ENCODE measurements around the gene ISM1.

Gene ISM1

GRCh38 chr20:13296070-13296469, 75.0 kb downstream of the ISM1 start:
- H3K9ac ChIP-seq (ENCODE audit: low read length) = no peak overlapping the region
- peaks cover 3% of the 10 kb centered on the region; the same call in 1 of the 2 replicates for H3K4me1 ChIP-seq (ENCODE audit: control insufficient read depth, insufficient read depth, low read length)
- H3K36me3 ChIP-seq (ENCODE audit: control insufficient read depth, insufficient read depth, low read length) = no peaks in the 10 kb centered on the region
- H3K27me3 ChIP-seq (ENCODE audit: control insufficient read depth, insufficient read depth, low read length) = no peaks in the 10 kb centered on the region
- H3K4me3 ChIP-seq (ENCODE audit: low read depth, low read length) = no peak overlapping the region
- H3K9me3 ChIP-seq (ENCODE audit: control insufficient read depth, insufficient read depth, low read depth, low read length) = no peaks in the 10 kb centered on the region
- H3K27ac ChIP-seq (ENCODE audit: low read depth, low read length) = no peak overlapping the region

- no peak overlapping the region for H3K27ac ChIP-seq (ENCODE audit: low read depth, low read length)
- H3K27me3 ChIP-seq (ENCODE audit: control insufficient read depth, insufficient read depth, low read length) = no peaks in the 10 kb centered on the region
- H3K4me3 ChIP-seq (ENCODE audit: low read depth, low read length) = no peak overlapping the region
- no peaks in the 10 kb centered on the region for H3K36me3 ChIP-seq (ENCODE audit: control insufficient read depth, insufficient read depth, low read length)
- H3K9me3 ChIP-seq (ENCODE audit: control insufficient read depth, insufficient read depth, low read depth, low read length) = no peaks in the 10 kb centered on the region
- no peak overlapping the region for H3K9ac ChIP-seq (ENCODE audit: low read length)
- H3K4me1 ChIP-seq (ENCODE audit: control insufficient read depth, insufficient read depth, low read length) = peaks cover 3% of the 10 kb centered on the region; the same call in 1 of the 2 replicates
These were observed 76.2 kb downstream of the ISM1 start for GRCh38 chr20:13297147-13297899.

GRCh38 chr20:13298692-13299373, 77.8 kb downstream of the ISM1 start:
- H3K4me3 ChIP-seq (ENCODE audit: low read depth, low read length) = no peak overlapping the region
- no peak overlapping the region for H3K27ac ChIP-seq (ENCODE audit: low read depth, low read length)
- H3K36me3 ChIP-seq (ENCODE audit: control insufficient read depth, insufficient read depth, low read length) = no peaks in the 10 kb centered on the region
- H3K27me3 ChIP-seq (ENCODE audit: control insufficient read depth, insufficient read depth, low read length) = no peaks in the 10 kb centered on the region
- H3K9ac ChIP-seq (ENCODE audit: low read length) = no peak overlapping the region
- H3K4me1 ChIP-seq (ENCODE audit: control insufficient read depth, insufficient read depth, low read length) = peaks cover 3% of the 10 kb centered on the region; the same call in 1 of the 2 replicates
- H3K9me3 ChIP-seq (ENCODE audit: control insufficient read depth, insufficient read depth, low read depth, low read length) = peaks cover 7% of the 10 kb centered on the region; the same call in 1 of the 2 replicates

GRCh38 chr20:13299401-13299800, 78.3 kb downstream of the ISM1 start:
- H3K9me3 ChIP-seq (ENCODE audit: control insufficient read depth, insufficient read depth, low read depth, low read length) = peaks cover 10% of the 10 kb centered on the region; the same call in 1 of the 2 replicates
- no peak overlapping the region for H3K27ac ChIP-seq (ENCODE audit: low read depth, low read length)
- H3K4me1 ChIP-seq (ENCODE audit: control insufficient read depth, insufficient read depth, low read length) = peaks cover 3% of the 10 kb centered on the region; the same call in 1 of the 2 replicates
- no peaks in the 10 kb centered on the region for H3K27me3 ChIP-seq (ENCODE audit: control insufficient read depth, insufficient read depth, low read length)
- no peaks in the 10 kb centered on the region for H3K36me3 ChIP-seq (ENCODE audit: control insufficient read depth, insufficient read depth, low read length)
- no peak overlapping the region for H3K9ac ChIP-seq (ENCODE audit: low read length)
- no peak overlapping the region for H3K4me3 ChIP-seq (ENCODE audit: low read depth, low read length)

DNA sequence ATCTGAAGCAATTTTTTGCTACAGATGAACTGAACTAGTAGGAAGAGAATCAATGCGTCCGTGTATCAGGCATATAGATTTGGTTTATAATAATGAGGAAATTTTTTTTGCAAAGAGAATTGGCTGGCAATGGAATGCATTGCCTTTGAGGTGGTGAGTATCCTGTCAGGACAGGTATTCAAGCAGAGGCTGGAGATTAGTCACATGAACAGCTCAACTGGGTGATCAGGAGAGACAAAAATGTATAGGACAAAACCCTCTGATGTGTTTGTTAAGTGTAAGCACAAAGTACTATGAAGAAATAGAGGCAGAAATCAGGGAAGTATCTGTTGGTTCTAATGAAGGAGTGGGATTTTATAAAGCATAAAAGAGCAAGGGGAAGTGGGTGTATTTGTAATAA, 80.5 kb downstream of the ISM1 start:
- peaks cover 13% of the 10 kb centered on the region; the same call in 1 of the 2 replicates for H3K9me3 ChIP-seq (ENCODE audit: control insufficient read depth, insufficient read depth, low read depth, low read length)
- H3K27ac ChIP-seq (ENCODE audit: low read depth, low read length) = no peak overlapping the region
- H3K4me3 ChIP-seq (ENCODE audit: low read depth, low read length) = no peak overlapping the region
- no peaks in the 10 kb centered on the region for H3K4me1 ChIP-seq (ENCODE audit: control insufficient read depth, insufficient read depth, low read length)
- no peaks in the 10 kb centered on the region for H3K27me3 ChIP-seq (ENCODE audit: control insufficient read depth, insufficient read depth, low read length)
- H3K9ac ChIP-seq (ENCODE audit: low read length) = no peak overlapping the region
- H3K36me3 ChIP-seq (ENCODE audit: control insufficient read depth, insufficient read depth, low read length) = no peaks in the 10 kb centered on the region

DNA sequence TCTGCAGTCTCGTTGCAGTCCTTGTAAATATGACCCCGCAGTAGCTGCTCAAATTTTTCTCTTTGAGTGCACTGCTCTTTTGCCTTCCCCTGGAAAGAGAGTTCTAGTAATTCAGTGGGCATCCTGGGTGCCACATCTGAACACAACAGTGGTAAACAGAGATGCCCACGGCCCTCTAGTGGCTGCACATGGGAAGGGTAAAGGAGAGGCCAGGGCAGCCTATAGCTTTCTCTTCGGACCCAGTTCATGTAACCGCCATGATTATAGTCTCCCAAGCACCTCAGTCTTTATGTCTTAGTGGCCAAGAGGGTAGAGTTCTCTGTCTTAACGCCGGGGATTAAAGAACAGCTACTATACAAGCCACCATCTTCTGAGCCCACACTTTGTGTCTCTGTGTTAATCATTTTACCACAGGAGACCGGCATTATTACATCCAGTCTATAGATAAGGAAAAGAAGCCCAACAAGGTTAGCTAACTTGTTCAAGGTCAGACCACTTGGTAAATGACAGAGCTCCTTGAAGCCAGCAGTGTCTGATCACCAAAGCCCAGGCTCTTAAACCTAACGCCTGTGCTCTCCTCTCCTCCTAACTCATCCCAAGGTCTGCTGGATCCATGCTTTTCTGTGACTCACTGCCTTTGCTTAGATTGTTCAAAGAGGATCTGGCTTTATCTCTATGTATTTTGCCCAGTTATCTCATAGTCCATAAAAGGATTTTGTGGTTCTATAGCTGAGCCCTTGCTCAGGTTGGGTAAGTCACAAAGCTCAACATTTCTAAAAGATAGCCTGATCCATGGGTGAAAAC, 81.8 kb downstream of the ISM1 start:
- peaks cover 13% of the 10 kb centered on the region; the same call in 1 of the 2 replicates for H3K9me3 ChIP-seq (ENCODE audit: control insufficient read depth, insufficient read depth, low read depth, low read length)
- H3K27me3 ChIP-seq (ENCODE audit: control insufficient read depth, insufficient read depth, low read length) = no peaks in the 10 kb centered on the region
- no peak overlapping the region for H3K4me3 ChIP-seq (ENCODE audit: low read depth, low read length)
- no peaks in the 10 kb centered on the region for H3K36me3 ChIP-seq (ENCODE audit: control insufficient read depth, insufficient read depth, low read length)
- H3K4me1 ChIP-seq (ENCODE audit: control insufficient read depth, insufficient read depth, low read length) = no peaks in the 10 kb centered on the region
- H3K9ac ChIP-seq (ENCODE audit: low read length) = no peak overlapping the region
- H3K27ac ChIP-seq (ENCODE audit: low read depth, low read length) = no peak overlapping the region

GRCh38 chr20:13305284-13305683, 84.2 kb downstream of the ISM1 start:
- H3K4me1 ChIP-seq (ENCODE audit: control insufficient read depth, insufficient read depth, low read length) = no peaks in the 10 kb centered on the region
- no peak overlapping the region for H3K9ac ChIP-seq (ENCODE audit: low read length)
- H3K27me3 ChIP-seq (ENCODE audit: control insufficient read depth, insufficient read depth, low read length) = no peaks in the 10 kb centered on the region
- no peak overlapping the region for H3K27ac ChIP-seq (ENCODE audit: low read depth, low read length)
- H3K9me3 ChIP-seq (ENCODE audit: control insufficient read depth, insufficient read depth, low read depth, low read length) = peaks cover 13% of the 10 kb centered on the region; the same call in 1 of the 2 replicates
- H3K4me3 ChIP-seq (ENCODE audit: low read depth, low read length) = no peak overlapping the region
- no peaks in the 10 kb centered on the region for H3K36me3 ChIP-seq (ENCODE audit: control insufficient read depth, insufficient read depth, low read length)

- Histone ChIP-seq H3K27ac (ENCODE audit: low read depth, low read length) (no peak overlapping the region), H3K9ac (ENCODE audit: low read length) (no peak overlapping the region), H3K4me1 (ENCODE audit: control insufficient read depth, insufficient read depth, low read length) (no peaks in the 10 kb centered on the region), H3K4me3 (ENCODE audit: low read depth, low read length) (no peak overlapping the region), H3K27me3 (ENCODE audit: control insufficient read depth, insufficient read depth, low read length) (no peaks in the 10 kb centered on the region), H3K9me3 (ENCODE audit: control insufficient read depth, insufficient read depth, low read depth, low read length) (peaks cover 13% of the 10 kb centered on the region; the same call in 1 of the 2 replicates), H3K36me3 (ENCODE audit: control insufficient read depth, insufficient read depth, low read length) (no peaks in the 10 kb centered on the region)
These were observed 86.6 kb downstream of the ISM1 start for GRCh38 chr20:13307562-13308163.

- H3K4me1 ChIP-seq (ENCODE audit: control insufficient read depth, insufficient read depth, low read length) = no peaks in the 10 kb centered on the region
- no peak overlapping the region for H3K4me3 ChIP-seq (ENCODE audit: low read depth, low read length)
- H3K9ac ChIP-seq (ENCODE audit: low read length) = no peak overlapping the region
- no peaks in the 10 kb centered on the region for H3K36me3 ChIP-seq (ENCODE audit: control insufficient read depth, insufficient read depth, low read length)
- no peak overlapping the region for H3K27ac ChIP-seq (ENCODE audit: low read depth, low read length)
- peaks cover 4% of the 10 kb centered on the region; the same call in 1 of the 2 replicates for H3K9me3 ChIP-seq (ENCODE audit: control insufficient read depth, insufficient read depth, low read depth, low read length)
- H3K27me3 ChIP-seq (ENCODE audit: control insufficient read depth, insufficient read depth, low read length) = no peaks in the 10 kb centered on the region
These were observed 91.2 kb downstream of the ISM1 start for GRCh38 chr20:13312300-13312699.

- Histone ChIP-seq H3K36me3 (ENCODE audit: control insufficient read depth, insufficient read depth, low read length) (no peaks in the 10 kb centered on the region), H3K9ac (ENCODE audit: low read length) (no peak overlapping the region), H3K4me3 (ENCODE audit: low read depth, low read length) (no peak overlapping the region), H3K4me1 (ENCODE audit: control insufficient read depth, insufficient read depth, low read length) (no peaks in the 10 kb centered on the region), H3K27me3 (ENCODE audit: control insufficient read depth, insufficient read depth, low read length) (no peaks in the 10 kb centered on the region), H3K27ac (ENCODE audit: low read depth, low read length) (no peak overlapping the region), H3K9me3 (ENCODE audit: control insufficient read depth, insufficient read depth, low read depth, low read length) (peaks cover 10% of the 10 kb centered on the region; the same call in 1 of the 2 replicates)
These were observed 92.1 kb downstream of the ISM1 start for GRCh38 chr20:13313201-13313600.
